ENCODE data around the gene ADO. TPM values are rescaled to one million over a fixed set of nuclear protein-coding genes. Genes with fewer than 3 reads are reported as not detected.

The ADO gene
- total RNA-seq, 1 experiment from 2014 or later: 29.3 TPM

- CTCF ChIA-PET: interaction anchor here (1.0 kb wide), 1 partner anchor 22 kb away, joined by 4 read pairs; no protein-coding TSS in a partner anchor
- Mint-ChIP-seq H3K4me3 (no peak overlapping the region), H3K9me3 (0 out of 2 replicates have a peak, but pooled peaks cover 4% of the 10 kb centered on the region), H3K27me3 (ENCODE audit: low read depth) (no peaks in the 10 kb centered on the region), H3K4me1 (no peaks in the 10 kb centered on the region), H3K27ac (no peak overlapping the region), H3K36me3 (no peaks in the 10 kb centered on the region)
- DNase-seq (ENCODE audit: low spot score) (no peak), ATAC-seq (no peak)
- TF ChIP-seq, protein P1, sequence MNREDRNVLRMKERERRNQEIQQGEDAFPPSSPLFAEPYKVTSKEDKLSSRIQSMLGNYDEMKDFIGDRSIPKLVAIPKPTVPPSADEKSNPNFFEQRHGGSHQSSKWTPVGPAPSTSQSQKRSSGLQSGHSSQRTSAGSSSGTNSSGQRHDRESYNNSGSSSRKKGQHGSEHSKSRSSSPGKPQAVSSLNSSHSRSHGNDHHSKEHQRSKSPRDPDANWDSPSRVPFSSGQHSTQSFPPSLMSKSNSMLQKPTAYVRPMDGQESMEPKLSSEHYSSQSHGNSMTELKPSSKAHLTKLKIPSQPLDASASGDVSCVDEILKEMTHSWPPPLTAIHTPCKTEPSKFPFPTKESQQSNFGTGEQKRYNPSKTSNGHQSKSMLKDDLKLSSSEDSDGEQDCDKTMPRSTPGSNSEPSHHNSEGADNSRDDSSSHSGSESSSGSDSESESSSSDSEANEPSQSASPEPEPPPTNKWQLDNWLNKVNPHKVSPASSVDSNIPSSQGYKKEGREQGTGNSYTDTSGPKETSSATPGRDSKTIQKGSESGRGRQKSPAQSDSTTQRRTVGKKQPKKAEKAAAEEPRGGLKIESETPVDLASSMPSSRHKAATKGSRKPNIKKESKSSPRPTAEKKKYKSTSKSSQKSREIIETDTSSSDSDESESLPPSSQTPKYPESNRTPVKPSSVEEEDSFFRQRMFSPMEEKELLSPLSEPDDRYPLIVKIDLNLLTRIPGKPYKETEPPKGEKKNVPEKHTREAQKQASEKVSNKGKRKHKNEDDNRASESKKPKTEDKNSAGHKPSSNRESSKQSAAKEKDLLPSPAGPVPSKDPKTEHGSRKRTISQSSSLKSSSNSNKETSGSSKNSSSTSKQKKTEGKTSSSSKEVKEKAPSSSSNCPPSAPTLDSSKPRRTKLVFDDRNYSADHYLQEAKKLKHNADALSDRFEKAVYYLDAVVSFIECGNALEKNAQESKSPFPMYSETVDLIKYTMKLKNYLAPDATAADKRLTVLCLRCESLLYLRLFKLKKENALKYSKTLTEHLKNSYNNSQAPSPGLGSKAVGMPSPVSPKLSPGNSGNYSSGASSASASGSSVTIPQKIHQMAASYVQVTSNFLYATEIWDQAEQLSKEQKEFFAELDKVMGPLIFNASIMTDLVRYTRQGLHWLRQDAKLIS (CRISPR knock-in tag; IDR thresholded peaks at IDR 0.05; ENCODE audit: borderline replicate concordance): no peak
- TF ChIP-seq TEAD1 (CRISPR knock-in tag; IDR thresholded peaks at IDR 0.05) (no peak), ZNF416 (CRISPR knock-in tag; IDR thresholded peaks at IDR 0.05) (no peak), ZBTB43 (CRISPR knock-in tag; IDR thresholded peaks at IDR 0.05) (no peak), CREM (CRISPR knock-in tag; IDR thresholded peaks at IDR 0.05) (no peak), RELA (CRISPR knock-in tag; IDR thresholded peaks at IDR 0.05; ENCODE audit: borderline replicate concordance) (no peak), IRF2 (CRISPR knock-in tag; IDR thresholded peaks at IDR 0.05; ENCODE audit: borderline replicate concordance, low read depth) (no peak), FOXJ3 (CRISPR knock-in tag; IDR thresholded peaks at IDR 0.05; ENCODE audit: borderline replicate concordance) (no peak), NFATC4 (CRISPR knock-in tag; IDR thresholded peaks at IDR 0.05) (no peak), ATF6 (CRISPR knock-in tag; IDR thresholded peaks at IDR 0.05) (no peak), ATF3 (CRISPR knock-in tag; conservative IDR thresholded peaks at IDR 0.05) (no peak), RORB (CRISPR knock-in tag; IDR thresholded peaks at IDR 0.05) (no peak), E2F4 (CRISPR knock-in tag; IDR thresholded peaks at IDR 0.05; ENCODE audit: borderline replicate concordance, low read depth) (no peak), PRRX2 (CRISPR knock-in tag; IDR thresholded peaks at IDR 0.05) (no peak), ZNF396 (CRISPR knock-in tag; IDR thresholded peaks at IDR 0.05; ENCODE audit: borderline replicate concordance) (no peak), CREB1 (CRISPR knock-in tag; IDR thresholded peaks at IDR 0.05) (no peak)
- TF ChIP-seq, protein P2, sequence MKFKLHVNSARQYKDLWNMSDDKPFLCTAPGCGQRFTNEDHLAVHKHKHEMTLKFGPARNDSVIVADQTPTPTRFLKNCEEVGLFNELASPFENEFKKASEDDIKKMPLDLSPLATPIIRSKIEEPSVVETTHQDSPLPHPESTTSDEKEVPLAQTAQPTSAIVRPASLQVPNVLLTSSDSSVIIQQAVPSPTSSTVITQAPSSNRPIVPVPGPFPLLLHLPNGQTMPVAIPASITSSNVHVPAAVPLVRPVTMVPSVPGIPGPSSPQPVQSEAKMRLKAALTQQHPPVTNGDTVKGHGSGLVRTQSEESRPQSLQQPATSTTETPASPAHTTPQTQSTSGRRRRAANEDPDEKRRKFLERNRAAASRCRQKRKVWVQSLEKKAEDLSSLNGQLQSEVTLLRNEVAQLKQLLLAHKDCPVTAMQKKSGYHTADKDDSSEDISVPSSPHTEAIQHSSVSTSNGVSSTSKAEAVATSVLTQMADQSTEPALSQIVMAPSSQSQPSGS (CRISPR knock-in tag; IDR thresholded peaks at IDR 0.05; ENCODE audit: borderline replicate concordance, low read depth): no peak
- POLR2A ChIA-PET: no interaction called here
Measured at GRCh38 chr10:62839590-62839989, 35.1 kb downstream of the ADO start.

Measured in WTC11 (cell line).